HEK293 (cell line): ENCODE measurements around the gene ARHGAP26.
A peak's percentile ranks its signal among the peaks of the same experiment; 100 is the strongest.

Source experiments
- CTCF ChIA-PET: fragments of 350-600 bp; formaldehyde crosslinking; extraction: SDS; loops from one replicate; lab custom pipeline; 2021; ENCODE audit warnings: antibody characterized with exemption; lab: Yijun Ruan, JAX
- POLR2A ChIA-PET: fragments of 300-600 bp; formaldehyde crosslinking; extraction: SDS; loops from one replicate; lab custom pipeline; 2020; ENCODE audit warnings: antibody characterized with exemption, inconsistent platforms; lab: Yijun Ruan, JAX
- H3K27ac ChIP-seq: fragments of 200-500 bp; sonication (Bioruptor generic); 2 replicates; pipeline ENCODE4 v1.5.1; 2014; ENCODE audit warnings: low read depth, low read length, control low read depth, inconsistent platforms; ENCODE audit errors: extremely low read depth
- H3K36me3 ChIP-seq, 2 experiments: fragments of 200-500 bp in 1 of 2; sonication (Bioruptor generic) in 1 of 2; 1 replicate in 1 of 2; 2 replicates in 1 of 2; pipeline ENCODE4 v1.5.1; 2014 to 2017; ENCODE audit warnings: inconsistent platforms in 2 of 2, low read length in 2 of 2; ENCODE audit not compliant: control insufficient read depth in 2 of 2, insufficient read depth in 1 of 2
- H3K4me1 ChIP-seq: fragments of 200-500 bp; sonication (Bioruptor generic); 2 replicates; pipeline ENCODE4 v1.5.1; 2014; ENCODE audit warnings: mild to moderate bottlenecking, low read length, inconsistent platforms; ENCODE audit not compliant: control insufficient read depth, insufficient read depth
- H3K4me3 ChIP-seq: 2 replicates; pipeline ENCODE4 v1.5.1; 2011; ENCODE audit warnings: low read depth, mild to moderate bottlenecking, control low read depth, low read length, moderate library complexity
- H3K9me3 ChIP-seq: fragments of 200-500 bp; sonication (Bioruptor generic); 2 replicates; pipeline ENCODE4 v1.5.1; 2014; ENCODE audit warnings: low read depth, low read length, inconsistent platforms; ENCODE audit not compliant: control insufficient read depth, insufficient read depth
- KLF9 ChIP-seq: fragments of 450-650 bp; formaldehyde crosslinking; IDR thresholded peaks from 2 replicates; pipeline ENCODE4 v1.5.1; 2016; ENCODE audit warnings: missing biosample characterization, missing genetic modification characterization, low read depth
- SP7 ChIP-seq: fragments of 450-650 bp; formaldehyde crosslinking; IDR thresholded peaks from 2 replicates; pipeline ENCODE4 v1.5.1; 2016; ENCODE audit warnings: missing biosample characterization, missing genetic modification characterization
- WT1 ChIP-seq: fragments of 450-650 bp; formaldehyde crosslinking; IDR thresholded peaks from 2 replicates; pipeline ENCODE4 v1.5.1; 2016; ENCODE audit warnings: missing biosample characterization, missing genetic modification characterization
- ZNF10 ChIP-seq: fragments of 450-650 bp; formaldehyde crosslinking; IDR thresholded peaks from 2 replicates; pipeline ENCODE4 v1.5.1; 2017; ENCODE audit warnings: missing biosample characterization, missing genetic modification characterization
- ZNF169 ChIP-seq: fragments of 450-650 bp; formaldehyde crosslinking; IDR thresholded peaks from 2 replicates; pipeline ENCODE4 v1.5.1; 2016; ENCODE audit warnings: missing biosample characterization, missing genetic modification characterization
- ZNF202 ChIP-seq: fragments of 450-650 bp; formaldehyde crosslinking; IDR thresholded peaks from 2 replicates; pipeline ENCODE4 v1.5.1; 2016; ENCODE audit warnings: missing biosample characterization, missing genetic modification characterization, borderline replicate concordance
- ZNF37A ChIP-seq: fragments of 450-650 bp; IDR thresholded peaks from 2 replicates; pipeline ENCODE4 v1.5.1; 2018; ENCODE audit warnings: missing biosample characterization, missing genetic modification characterization
- ZNF596 ChIP-seq: fragments of 450-650 bp; IDR thresholded peaks from 2 replicates; pipeline ENCODE4 v1.5.0; 2018; ENCODE audit warnings: missing biosample characterization, mild to moderate bottlenecking, missing genetic modification characterization, moderate library complexity
- ZNF610 ChIP-seq: fragments of 450-650 bp; formaldehyde crosslinking; IDR thresholded peaks from 2 replicates; pipeline ENCODE4 v1.5.1; 2016; ENCODE audit warnings: missing biosample characterization, missing genetic modification characterization, borderline replicate concordance
- ZNF658 ChIP-seq: fragments of 450-650 bp; formaldehyde crosslinking; IDR thresholded peaks from 2 replicates; pipeline ENCODE4; 2016; ENCODE audit warnings: missing biosample characterization, missing genetic modification characterization
- ZNF768 ChIP-seq: fragments of 450-650 bp; formaldehyde crosslinking; IDR thresholded peaks from 2 replicates; pipeline ENCODE4 v1.5.1; 2018; ENCODE audit warnings: missing biosample characterization, mild to moderate bottlenecking, missing genetic modification characterization
- ZNF777 ChIP-seq: fragments of 450-650 bp; formaldehyde crosslinking; IDR thresholded peaks from 2 replicates; pipeline ENCODE4 v1.5.1; 2017; ENCODE audit warnings: missing biosample characterization, missing genetic modification characterization, borderline replicate concordance
- ZXDB ChIP-seq: fragments of 450-650 bp; formaldehyde crosslinking; IDR thresholded peaks from 2 replicates; pipeline ENCODE4 v1.5.1; 2016; ENCODE audit warnings: missing biosample characterization, missing genetic modification characterization
- TF ChIP-seq, protein P1 (sequence below): fragments of 450-650 bp; formaldehyde crosslinking; IDR thresholded peaks from 2 replicates; pipeline ENCODE4 v1.5.1; 2016; ENCODE audit warnings: missing biosample characterization, missing genetic modification characterization
- TF ChIP-seq, protein P2 (sequence below): fragments of 450-650 bp; formaldehyde crosslinking; IDR thresholded peaks from 2 replicates; pipeline ENCODE4 v1.5.1; 2016; ENCODE audit warnings: missing biosample characterization, missing genetic modification characterization, borderline replicate concordance
- TF ChIP-seq, protein P3 (sequence below): fragments of 450-650 bp; formaldehyde crosslinking; IDR thresholded peaks from 2 replicates; pipeline ENCODE4 v1.5.1; 2016; ENCODE audit warnings: missing biosample characterization, missing genetic modification characterization

ARHGAP26 gene

DNA sequence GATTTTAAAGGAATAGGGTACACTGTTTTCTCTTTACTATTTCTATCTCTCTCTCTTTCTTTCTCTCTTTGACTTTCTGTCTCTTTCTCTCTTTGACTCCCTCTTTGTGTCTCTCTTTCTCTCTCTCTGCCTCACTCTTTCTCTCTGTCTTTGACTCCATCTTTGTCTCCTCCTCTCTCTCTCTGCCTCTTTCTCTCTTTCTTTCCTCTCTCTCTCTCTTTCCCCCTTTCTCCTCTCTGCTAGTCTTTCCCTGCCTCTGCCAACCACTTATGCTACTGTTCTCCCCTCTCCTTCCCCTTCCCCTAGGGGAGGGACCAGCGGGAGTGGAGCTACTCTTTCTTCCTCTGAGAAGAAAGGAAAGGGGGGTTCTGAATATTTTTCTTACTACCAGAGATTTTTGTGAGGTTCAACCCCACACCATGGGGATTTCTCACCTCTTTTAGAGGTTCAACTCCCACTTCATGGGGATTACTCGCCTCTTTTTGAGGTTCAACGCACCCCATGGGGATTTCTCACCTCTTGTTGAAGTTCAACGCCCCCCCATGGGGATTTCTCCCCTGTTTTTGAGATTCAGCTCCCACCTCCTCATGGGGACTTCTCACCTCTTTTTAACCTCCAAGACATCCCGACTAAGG, 323.4 kb downstream of the ARHGAP26 start (continued):
- TF ChIP-seq, protein P1, sequence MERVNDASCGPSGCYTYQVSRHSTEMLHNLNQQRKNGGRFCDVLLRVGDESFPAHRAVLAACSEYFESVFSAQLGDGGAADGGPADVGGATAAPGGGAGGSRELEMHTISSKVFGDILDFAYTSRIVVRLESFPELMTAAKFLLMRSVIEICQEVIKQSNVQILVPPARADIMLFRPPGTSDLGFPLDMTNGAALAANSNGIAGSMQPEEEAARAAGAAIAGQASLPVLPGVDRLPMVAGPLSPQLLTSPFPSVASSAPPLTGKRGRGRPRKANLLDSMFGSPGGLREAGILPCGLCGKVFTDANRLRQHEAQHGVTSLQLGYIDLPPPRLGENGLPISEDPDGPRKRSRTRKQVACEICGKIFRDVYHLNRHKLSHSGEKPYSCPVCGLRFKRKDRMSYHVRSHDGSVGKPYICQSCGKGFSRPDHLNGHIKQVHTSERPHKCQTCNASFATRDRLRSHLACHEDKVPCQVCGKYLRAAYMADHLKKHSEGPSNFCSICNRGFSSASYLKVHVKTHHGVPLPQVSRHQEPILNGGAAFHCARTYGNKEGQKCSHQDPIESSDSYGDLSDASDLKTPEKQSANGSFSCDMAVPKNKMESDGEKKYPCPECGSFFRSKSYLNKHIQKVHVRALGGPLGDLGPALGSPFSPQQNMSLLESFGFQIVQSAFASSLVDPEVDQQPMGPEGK (tag by site-specific recombination): no peak
- TF ChIP-seq, protein P2, sequence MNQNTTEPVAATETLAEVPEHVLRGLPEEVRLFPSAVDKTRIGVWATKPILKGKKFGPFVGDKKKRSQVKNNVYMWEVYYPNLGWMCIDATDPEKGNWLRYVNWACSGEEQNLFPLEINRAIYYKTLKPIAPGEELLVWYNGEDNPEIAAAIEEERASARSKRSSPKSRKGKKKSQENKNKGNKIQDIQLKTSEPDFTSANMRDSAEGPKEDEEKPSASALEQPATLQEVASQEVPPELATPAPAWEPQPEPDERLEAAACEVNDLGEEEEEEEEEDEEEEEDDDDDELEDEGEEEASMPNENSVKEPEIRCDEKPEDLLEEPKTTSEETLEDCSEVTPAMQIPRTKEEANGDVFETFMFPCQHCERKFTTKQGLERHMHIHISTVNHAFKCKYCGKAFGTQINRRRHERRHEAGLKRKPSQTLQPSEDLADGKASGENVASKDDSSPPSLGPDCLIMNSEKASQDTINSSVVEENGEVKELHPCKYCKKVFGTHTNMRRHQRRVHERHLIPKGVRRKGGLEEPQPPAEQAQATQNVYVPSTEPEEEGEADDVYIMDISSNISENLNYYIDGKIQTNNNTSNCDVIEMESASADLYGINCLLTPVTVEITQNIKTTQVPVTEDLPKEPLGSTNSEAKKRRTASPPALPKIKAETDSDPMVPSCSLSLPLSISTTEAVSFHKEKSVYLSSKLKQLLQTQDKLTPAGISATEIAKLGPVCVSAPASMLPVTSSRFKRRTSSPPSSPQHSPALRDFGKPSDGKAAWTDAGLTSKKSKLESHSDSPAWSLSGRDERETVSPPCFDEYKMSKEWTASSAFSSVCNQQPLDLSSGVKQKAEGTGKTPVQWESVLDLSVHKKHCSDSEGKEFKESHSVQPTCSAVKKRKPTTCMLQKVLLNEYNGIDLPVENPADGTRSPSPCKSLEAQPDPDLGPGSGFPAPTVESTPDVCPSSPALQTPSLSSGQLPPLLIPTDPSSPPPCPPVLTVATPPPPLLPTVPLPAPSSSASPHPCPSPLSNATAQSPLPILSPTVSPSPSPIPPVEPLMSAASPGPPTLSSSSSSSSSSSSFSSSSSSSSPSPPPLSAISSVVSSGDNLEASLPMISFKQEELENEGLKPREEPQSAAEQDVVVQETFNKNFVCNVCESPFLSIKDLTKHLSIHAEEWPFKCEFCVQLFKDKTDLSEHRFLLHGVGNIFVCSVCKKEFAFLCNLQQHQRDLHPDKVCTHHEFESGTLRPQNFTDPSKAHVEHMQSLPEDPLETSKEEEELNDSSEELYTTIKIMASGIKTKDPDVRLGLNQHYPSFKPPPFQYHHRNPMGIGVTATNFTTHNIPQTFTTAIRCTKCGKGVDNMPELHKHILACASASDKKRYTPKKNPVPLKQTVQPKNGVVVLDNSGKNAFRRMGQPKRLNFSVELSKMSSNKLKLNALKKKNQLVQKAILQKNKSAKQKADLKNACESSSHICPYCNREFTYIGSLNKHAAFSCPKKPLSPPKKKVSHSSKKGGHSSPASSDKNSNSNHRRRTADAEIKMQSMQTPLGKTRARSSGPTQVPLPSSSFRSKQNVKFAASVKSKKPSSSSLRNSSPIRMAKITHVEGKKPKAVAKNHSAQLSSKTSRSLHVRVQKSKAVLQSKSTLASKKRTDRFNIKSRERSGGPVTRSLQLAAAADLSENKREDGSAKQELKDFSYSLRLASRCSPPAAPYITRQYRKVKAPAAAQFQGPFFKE (tag by site-specific recombination): no peak
- TF ChIP-seq ZNF596 (tag by site-specific recombination): peak; percentile 76

DNA sequence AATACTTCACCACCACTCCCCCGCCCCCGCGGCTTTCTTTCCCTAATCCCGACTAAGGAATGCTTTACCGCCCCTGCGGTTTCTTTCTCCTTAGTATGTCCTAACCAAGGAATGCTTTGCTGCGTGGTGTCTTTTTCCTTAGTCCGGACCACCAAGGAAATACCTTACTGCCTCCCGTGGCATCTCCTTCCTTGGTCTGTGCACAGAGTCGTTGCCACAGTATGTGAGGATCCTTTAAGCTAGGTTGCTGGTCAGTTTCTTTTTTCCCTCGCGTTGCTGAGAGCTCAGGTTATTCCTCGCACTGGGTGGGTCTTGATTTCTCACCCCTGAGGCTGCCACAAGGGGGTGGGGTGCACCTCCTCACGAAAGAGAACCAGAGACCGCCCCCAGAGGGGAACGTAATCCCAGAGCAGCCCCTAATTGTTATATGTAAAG, 323.9 kb downstream of the ARHGAP26 start:
- H3K36me3 ChIP-seq: no peaks in the 10 kb centered on the region
- ChIA-PET POLR2A (no interaction called here), CTCF (interaction anchor here (0.7 kb wide), 2 partner anchors 12 to 17 kb away, joined by 5 read pairs; no protein-coding TSS in a partner anchor)
- TF ChIP-seq WT1 (tag by site-specific recombination) (no peak), ZNF169 (tag by site-specific recombination) (no peak), ZNF202 (no peak), KLF9 (no peak), ZNF658 (tag by site-specific recombination) (no peak), ZNF768 (tag by site-specific recombination) (no peak), ZNF610 (tag by site-specific recombination) (no peak), ZNF777 (no peak), ZNF37A (tag by site-specific recombination) (no peak), ZXDB (tag by site-specific recombination) (no peak), ZNF10 (tag by site-specific recombination) (no peak), SP7 (tag by site-specific recombination) (no peak)
- TF ChIP-seq, protein P1 (tag by site-specific recombination): no peak
- TF ChIP-seq, protein P3, sequence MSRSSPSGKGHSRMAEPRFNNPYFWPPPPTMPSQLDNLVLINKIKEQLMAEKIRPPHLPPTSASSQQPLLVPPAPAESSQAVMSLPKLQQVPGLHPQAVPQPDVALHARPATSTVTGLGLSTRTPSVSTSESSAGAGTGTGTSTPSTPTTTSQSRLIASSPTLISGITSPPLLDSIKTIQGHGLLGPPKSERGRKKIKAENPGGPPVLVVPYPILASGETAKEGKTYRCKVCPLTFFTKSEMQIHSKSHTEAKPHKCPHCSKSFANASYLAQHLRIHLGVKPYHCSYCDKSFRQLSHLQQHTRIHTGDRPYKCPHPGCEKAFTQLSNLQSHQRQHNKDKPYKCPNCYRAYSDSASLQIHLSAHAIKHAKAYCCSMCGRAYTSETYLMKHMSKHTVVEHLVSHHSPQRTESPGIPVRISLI (tag by site-specific recombination): no peak
- H3K27ac ChIP-seq: no peak overlapping the region
- no peak overlapping the region for H3K4me3 ChIP-seq
- H3K4me1 ChIP-seq: no peaks in the 10 kb centered on the region
- no peaks in the 10 kb centered on the region for H3K9me3 ChIP-seq
